NCI-H2029 treated with DMSO at 0.1 percent for 48 hours (cell line): ENCODE data around the gene WWOX.
A peak's percentile ranks its signal among the peaks of the same experiment; 100 is the strongest.

Source experiments
- DNase-seq: peaks from one replicate; lab custom pipeline; 2025; lab: John Stamatoyannopoulos, UW

Gene WWOX

GRCh38 chr16:78146807-78147206, 47.4 kb downstream of the WWOX start:
- DNase-seq, result no peak

- no peak for DNase-seq
These were observed 48.5 kb downstream of the WWOX start for GRCh38 chr16:78147911-78148401.

GRCh38 chr16:78150233-78150632, 50.8 kb downstream of the WWOX start:
- DNase-seq, result no peak

GRCh38 chr16:78154729-78155461, 55.4 kb downstream of the WWOX start:
- no peak for DNase-seq

- no peak for DNase-seq
These were observed 56.4 kb downstream of the WWOX start for GRCh38 chr16:78155791-78156345.

- DNase-seq, result no peak
These were observed 61.7 kb downstream of the WWOX start for GRCh38 chr16:78161023-78161729.

- DNase-seq, result no peak
These were observed 64.6 kb downstream of the WWOX start for GRCh38 chr16:78163772-78164670.

- DNase-seq, result no peak
These were observed 71.1 kb downstream of the WWOX start for GRCh38 chr16:78170494-78170933.

GRCh38 chr16:78175287-78175686, 75.8 kb downstream of the WWOX start:
- no peak for DNase-seq

- no peak for DNase-seq
These were observed 77.0 kb downstream of the WWOX start for GRCh38 chr16:78176435-78176834.

- no peak for DNase-seq
These were observed 77.8 kb downstream of the WWOX start for GRCh38 chr16:78177218-78177617.

GRCh38 chr16:78177987-78178386, 78.5 kb downstream of the WWOX start:
- no peak for DNase-seq

GRCh38 chr16:78179666-78180065, 80.2 kb downstream of the WWOX start:
- DNase-seq, result no peak

- DNase-seq, result no peak
These were observed 80.9 kb downstream of the WWOX start for GRCh38 chr16:78180349-78180748.

GRCh38 chr16:78183437-78184237, 84.2 kb downstream of the WWOX start:
- DNase-seq, result no peak

GRCh38 chr16:78184238-78185183, 85.1 kb downstream of the WWOX start:
- peak; percentile 32 for DNase-seq

GRCh38 chr16:78189121-78189520, 89.7 kb downstream of the WWOX start:
- DNase-seq, result no peak

- no peak for DNase-seq
These were observed 93.5 kb downstream of the WWOX start for GRCh38 chr16:78192734-78193488.

- no peak for DNase-seq
These were observed 95.5 kb downstream of the WWOX start for GRCh38 chr16:78194948-78195347.
